Activated effector memory CD4-positive, alpha-beta T cell treated with anti-CD3 and anti-CD28 coated beads, Interleukin-2, amount 50 U/mL, for 16 hours (primary cell): ENCODE measurements around the gene CRISPLD2.
"Not testable (repeated sequence)": the region's sequence is repeated elsewhere in the genome, so short reads cannot be mapped to it uniquely, and the experiment has no call there.

ENCODE experiments used
- DNase-seq: peaks from one replicate; pipeline ENCODE4 v3.0.0-alpha.2; 2020

Gene CRISPLD2

DNA sequence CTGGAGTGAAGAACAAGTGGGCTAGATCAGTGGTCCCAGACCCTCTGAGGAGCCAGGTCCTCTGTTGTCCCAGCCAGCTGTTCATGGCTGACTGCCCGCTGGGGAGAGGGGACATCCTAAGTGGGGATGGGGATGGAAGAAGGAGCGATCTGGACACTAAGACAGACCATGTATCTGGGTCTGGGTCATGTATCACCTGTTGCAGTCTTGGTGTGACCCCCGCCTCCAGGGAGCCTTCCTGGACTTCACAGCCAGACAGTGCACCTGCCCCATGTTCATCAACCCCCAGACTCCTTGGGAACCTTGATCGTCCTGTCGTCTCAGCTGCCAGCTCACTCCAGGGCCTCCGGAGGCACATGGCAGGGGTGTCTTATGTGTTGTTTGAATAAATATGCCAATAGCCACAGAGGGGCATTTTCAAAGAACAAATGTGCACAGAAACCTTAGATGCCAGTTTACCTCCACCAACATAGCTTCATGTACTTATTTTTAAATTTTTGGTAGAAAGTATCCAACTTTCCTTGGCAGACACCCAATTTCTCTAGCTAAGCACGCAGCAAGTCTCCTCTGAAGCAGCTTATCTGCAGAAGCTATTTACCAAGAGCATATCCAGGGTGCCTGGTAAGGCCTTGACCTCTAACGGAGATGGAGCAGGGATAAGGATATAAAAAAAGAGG, 43.2 kb downstream of the CRISPLD2 start:
- DNase-seq: no peak

DNA sequence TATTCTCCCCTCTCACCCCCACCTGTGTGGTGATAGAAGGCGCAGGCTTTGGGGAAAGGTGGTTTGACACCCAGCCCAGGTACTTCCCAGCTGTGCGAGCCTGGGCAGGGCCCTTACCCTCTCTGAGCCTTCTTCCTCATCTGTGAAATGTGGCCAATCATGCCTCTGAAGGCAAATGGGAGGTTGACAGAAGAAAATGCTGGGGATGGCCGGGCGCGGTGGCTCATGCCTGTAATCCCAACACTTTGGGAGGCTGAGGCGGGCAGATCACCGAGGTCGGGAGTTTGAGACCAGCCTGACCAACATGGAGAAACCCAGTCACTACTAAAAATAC, 43.7 kb downstream of the CRISPLD2 start:
- DNase-seq: no peak

DNA sequence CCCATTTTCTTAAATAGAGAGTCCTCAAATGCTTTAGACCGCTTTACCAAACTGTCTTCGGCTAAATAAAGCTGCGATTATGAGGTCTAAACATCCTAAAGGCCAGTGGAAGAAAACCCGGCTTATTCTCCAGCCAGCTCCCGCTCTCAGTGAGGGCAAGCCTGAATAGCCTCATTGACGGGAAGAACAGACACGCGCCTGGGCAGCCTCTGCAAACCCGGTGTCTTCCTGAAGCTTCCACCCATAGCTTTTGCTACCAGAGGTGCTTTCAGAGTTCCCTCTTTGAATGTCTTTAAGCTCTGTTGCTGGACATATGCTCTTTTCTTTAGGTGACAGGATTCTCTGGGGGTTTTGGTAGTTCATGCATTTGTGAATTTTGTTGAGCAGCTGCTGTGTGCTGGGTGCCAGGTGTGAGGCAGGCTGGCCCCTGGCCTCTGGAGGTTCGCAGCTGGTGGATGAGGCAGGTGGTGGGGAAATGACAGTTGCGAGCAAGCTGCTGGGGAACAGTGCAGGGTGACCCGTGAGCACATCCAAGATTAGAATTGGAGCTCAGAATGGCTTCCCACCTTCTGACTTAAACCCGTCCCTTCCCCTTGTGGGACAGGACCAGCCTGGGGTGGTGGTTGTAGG, 44.7 kb downstream of the CRISPLD2 start:
- DNase-seq: no peak

DNA sequence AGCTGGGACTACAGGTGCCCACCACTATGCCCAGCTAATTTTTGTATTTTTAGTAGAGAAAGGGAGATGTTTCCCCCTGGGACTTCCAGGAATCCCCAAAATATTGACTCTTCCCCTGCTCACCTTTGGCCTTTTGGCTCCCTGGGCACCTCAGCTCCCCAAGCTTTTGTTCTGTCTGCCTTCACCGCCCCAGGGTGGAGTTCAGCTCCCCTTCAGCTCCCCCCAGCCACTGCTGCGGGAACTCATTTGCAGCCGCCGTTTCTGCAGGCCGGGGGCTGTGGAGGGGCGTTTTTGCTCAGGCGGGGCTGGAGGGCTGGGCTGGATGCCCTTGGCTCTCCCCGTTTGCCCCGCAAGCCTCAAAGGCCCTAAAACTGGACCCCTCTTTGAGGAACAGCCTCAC, 47.9 kb downstream of the CRISPLD2 start:
- DNase-seq: no peak

DNA sequence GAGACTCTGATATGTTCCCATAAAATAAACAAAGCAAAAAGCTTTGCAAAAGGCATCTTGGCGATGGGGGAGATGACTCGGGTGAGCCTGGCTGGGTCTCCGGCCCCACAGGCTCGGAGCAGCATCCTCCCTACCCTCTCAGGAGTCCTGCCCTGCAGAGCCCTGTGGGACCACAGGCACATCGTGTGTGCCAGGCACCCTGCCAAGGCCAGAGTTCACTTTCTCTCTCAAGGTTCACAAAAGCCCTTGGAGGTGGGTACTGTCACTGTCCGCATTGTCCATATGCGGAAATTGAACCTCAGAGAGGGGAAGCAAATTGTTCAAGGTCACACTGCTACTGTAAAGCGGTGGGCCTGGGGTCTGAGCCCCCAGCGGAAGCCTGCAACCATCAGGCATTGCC, 48.5 kb downstream of the CRISPLD2 start:
- no peak for DNase-seq

DNA sequence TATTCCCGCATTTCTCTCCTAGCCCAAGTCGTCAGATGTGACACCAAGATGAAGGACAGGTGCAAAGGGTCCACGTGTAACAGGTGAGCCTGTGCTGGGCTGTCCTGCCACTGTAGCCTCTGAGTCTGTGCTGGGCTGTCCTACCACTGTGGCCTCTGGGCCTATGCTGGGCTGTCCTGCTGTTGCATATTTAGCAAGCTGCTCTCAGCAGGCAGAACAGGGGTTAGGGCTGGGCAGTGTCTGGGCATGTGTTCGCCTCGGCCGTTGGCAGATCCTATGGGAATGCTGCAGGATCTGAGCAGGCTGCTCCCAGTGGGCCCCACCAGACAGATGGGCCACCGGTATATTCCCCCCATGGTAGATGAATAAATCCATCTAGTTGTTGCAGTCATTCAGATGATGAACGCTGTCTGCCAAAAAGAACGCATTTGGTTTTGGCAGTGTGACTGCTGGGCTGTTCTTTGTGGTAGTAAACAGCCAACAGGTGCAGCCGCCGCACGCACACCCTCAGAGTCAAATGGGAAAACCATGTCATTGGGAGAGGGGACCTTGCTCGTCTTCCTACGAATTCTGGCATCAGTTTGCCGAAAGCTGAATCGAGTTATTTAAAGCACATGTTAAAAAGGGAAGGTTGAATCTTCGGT, 49.2 kb downstream of the CRISPLD2 start:
- DNase-seq: no peak

DNA sequence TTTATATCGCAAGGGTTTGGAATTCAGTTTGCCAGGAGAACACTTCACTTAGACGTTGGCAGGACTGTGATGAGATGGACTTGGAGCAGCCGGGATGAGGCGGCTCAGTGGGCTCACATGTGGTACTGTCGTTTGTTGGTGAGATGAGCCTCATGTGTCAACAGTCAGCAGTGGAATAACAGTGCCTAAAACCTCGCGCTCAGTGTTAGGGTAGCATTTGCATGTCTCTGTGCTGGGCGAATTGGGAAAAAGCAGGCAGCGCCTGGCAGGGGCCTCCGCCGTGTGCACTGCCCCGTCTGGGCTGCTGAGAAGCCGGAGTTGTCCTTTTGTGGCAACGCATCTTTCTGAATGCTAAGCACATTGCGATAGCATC, 49.7 kb downstream of the CRISPLD2 start:
- no peak for DNase-seq

DNA sequence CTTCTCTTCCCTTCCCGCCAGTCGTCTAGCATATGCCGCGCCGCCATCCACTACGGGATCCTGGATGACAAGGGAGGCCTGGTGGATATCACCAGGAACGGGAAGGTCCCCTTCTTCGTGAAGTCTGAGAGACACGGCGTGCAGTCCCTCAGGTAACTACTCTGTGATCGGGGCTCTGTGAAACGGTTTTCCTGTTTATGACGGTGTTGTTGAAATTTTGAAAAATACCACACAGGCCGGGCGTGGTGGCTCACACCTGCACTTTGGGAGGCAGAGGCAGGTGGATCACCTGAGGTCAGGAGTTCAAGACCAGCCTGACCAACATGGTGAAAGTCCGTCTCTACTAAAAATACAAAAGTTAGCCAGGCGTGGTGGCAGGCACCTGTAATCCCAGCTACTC, 53.2 kb downstream of the CRISPLD2 start:
- DNase-seq: not testable (repeated sequence)

DNA sequence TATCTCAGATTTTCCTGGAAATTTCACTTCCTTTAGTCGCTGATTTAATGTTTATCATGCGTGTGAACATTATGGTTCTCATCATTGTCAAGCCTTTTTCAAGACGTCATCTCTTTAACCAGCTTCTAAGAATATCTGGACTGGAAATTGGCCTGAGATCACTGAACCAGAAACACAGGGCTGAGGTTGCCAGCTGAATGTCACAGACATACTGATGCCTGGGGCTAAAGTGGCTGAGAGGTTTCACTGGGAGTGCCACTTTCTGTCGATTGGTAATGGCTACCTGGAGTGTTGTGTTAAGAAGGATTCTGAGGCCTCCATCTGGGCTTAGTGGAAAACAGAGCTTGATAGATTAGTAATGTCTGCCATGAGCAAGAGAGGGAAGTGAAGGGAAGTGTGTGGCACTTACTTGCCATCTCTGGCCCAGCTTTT, 54.2 kb downstream of the CRISPLD2 start:
- no peak for DNase-seq

DNA sequence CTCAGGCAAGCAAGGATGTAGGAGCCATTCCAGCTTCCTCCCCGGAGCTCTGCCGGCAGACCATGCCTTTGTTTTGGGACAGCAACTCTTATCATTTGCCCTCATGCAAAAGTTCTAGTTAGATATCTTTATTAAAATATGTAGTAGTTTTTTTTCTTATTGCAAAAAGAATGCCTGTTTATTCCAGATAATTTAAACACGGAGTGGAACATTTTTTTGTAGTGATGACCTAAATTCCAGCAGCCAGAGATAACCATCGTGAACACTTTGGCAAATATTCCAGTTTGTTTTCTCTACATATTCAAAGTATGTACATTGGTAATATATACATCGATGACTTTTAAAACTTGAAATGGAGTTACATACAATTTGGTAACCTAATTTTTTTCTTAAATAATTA, 54.8 kb downstream of the CRISPLD2 start:
- DNase-seq: no peak

DNA sequence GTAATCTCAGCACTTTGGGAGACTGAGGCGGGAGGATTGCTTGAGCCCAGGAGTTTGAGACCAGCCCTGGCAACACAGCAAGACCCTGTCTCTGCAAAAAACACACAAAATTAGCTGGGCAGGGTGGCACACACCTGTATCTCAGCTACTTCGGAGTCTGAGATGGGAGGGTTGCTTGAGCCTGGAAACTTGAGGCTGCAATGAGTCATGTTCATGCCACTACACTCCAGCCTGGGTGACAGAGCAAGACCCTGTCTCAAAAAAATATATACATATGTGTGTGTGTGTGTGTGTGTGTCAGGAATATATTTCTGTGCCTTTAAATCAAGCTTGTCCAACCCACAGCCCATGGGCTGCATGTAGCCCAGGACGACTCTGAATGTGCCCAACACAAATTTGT, 55.2 kb downstream of the CRISPLD2 start:
- no peak for DNase-seq

DNA sequence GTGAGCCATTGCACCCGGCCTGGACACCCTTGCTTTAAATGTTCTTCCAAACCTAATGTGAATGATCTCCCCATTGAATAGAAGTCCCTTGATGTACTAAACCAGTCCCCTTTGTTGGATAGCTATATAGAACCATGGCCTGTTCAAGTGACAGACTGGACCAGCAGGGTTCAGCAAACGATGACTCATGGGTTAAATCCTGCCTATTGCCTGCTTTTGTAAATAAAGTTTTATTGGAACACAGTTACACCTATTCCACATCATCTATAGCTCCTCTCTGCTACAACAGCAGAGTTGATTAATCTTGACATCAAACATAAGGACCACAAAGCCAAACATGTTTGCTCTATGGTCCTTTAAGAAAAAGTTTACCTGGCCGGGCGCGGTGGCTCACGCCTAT, 56.1 kb downstream of the CRISPLD2 start:
- DNase-seq: no peak

DNA sequence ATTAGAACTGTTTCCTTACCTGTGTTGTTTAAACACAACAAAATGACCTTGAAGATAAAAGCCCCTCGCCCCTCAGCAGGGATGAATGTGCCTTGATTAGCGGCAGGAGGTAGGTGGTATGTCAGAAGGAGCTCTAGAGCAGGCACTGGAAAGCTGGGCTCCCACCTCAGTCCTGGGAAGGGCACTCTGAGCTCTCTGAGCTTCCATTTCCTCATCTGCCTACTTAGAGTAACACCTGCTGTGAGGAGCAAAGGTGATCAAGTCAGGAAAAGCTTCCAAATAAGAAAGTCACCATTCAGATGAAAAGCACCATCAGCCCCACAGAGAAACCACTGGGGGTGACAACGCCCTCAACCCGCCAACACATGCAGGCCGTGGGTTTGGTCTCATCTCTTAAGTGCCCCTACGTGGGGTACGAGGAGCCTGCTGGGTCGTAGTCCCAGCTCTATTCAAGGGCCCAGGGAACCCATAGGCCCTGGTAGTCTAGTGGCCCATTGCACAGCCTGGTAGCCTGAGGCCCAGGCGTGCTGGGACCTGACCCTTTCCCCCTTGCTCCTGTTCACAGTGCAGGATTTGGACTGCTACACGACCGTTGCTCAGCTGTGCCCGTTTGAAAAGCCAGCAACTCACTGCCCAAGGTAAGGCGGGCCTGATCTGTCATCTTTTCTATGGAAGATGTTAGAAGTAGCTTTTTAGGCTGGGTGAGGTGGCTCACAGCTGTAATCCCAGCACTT, 57.3 kb downstream of the CRISPLD2 start:
- DNase-seq: no peak

DNA sequence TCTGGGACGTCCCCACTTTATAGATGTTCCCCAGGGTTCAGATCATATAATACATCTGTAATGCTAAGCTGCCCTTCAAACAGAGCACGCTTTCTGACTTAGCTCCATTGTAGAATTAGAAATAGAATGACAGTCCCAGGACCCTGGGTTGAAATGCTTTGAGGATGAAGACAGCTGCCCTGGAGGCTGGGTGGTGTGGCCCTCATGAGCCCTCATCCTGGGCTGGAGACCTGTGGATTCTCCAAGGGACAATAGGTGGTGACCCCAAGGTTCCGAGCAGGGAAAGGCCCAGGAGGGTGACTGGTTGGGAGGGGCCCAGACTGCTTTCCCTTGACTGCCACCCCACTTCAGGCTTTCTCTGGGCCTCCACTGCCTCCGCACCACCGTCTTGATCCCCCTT, 59.0 kb downstream of the CRISPLD2 start:
- DNase-seq: no peak

DNA sequence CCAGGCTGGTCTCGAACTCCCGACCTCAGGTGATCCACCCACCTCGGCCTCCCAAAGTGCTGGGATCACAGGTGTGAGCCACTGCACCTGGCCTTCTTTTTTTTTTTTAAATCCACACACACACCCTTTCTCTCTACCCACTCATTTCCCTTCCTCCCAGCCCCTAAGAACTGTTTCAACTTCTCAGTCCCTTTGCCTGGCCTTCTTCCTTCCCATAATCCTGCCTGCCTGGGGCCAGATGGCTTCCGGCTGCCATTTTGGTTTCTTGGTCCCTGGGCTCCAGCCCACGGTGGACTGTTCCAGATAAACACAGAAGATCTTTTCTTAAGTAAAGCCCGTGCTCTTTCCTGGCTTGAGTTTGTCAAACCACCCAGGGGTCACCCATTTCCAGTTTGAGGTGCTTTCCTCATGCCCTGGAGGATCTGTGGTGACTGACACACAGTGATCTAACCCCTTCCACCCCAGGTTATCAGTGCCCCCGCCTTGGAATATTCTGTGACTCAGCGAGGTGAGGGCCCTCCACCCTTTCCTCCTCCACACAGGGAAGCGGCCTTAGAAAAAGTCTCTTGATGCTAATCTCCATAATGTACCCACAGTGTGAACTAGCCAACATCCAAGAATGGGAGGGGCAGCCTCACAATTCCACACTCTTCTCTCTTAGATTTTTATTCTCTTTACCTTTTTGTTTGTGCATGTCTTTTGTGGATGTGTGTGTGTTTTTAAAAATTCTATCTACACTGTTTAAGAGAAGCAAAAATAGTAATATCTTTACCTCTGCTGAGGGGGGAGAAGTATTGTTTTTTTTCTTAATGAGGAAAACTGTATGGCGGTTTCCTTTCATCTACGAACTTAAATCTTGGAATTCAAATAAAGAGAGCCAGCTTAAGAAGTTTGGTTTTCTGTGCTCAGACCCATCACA, 60.0 kb downstream of the CRISPLD2 start:
- DNase-seq: no peak

DNA sequence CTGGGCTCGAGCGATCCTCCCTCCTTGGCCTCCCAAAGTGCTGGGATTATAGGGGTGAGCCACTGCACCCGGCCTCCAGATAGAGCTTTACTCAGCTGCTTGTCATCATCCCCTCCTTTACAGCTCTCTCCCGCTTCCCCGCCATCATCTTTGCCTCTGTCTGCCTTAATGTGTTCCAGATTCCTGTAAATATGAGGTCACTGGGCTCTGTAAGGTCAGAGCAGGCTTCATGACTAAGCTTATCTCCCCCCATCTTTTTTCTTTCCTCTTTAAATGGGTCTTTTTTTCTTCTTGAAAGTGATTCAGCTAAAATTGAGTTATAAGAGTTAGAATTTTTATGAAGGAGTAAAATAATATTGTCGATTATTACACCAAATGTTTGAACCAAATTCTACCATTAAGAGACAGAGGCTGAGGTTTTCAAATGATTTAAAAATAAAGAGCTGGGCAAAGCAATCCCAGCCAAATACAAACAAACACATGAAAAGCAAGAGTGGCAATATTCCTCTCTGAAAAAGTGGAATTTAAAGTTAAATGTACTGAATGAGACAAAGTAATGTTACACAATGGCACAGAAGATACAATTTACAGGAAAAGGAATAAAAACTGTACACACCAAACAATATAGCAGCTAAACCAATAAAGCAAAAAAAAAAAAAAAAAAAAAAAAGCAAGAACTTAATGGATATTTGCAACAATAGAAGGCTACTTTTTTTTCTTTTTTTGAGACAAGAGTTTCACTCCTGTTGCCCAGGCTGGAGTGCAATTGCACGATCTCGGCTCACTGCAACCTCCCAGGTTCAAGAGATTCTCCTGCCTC, 62.1 kb downstream of the CRISPLD2 start:
- DNase-seq: no peak

DNA sequence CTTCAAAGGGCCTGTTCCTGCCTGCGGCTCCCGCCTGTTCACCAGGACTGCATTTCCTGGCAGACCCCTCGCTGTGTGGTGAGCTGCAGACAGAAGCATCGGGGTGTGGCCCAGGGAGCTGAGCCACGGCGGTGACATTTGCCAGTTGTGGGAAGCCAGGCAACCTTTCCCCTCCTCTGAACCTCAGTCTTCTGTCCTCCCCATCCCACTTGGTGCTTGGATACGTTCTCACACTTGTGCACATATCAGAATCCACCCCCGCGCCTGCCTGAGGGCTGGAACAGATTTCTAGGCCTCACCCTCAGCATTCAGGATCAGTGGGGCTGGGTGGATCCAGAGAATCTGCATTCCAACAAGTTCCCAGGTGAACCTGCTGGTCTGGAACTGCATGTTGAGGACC, 63.5 kb downstream of the CRISPLD2 start:
- DNase-seq: no peak

DNA sequence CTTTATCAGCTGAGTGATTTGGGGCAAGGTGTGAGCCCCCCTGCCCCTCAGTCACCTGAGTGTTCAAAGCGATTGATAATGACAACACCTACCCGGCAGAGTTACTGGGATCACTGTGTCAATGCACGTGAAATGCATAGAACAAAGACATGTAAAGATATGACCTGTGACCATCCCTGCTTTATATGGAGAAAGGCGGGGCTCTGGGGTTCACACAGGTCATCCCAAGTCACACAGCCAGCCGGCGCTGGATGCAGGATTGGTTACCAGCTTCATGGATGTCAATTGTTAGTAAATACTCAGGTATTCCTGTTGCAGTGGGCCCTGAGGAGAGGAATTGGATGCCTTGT, 64.4 kb downstream of the CRISPLD2 start:
- no peak for DNase-seq

DNA sequence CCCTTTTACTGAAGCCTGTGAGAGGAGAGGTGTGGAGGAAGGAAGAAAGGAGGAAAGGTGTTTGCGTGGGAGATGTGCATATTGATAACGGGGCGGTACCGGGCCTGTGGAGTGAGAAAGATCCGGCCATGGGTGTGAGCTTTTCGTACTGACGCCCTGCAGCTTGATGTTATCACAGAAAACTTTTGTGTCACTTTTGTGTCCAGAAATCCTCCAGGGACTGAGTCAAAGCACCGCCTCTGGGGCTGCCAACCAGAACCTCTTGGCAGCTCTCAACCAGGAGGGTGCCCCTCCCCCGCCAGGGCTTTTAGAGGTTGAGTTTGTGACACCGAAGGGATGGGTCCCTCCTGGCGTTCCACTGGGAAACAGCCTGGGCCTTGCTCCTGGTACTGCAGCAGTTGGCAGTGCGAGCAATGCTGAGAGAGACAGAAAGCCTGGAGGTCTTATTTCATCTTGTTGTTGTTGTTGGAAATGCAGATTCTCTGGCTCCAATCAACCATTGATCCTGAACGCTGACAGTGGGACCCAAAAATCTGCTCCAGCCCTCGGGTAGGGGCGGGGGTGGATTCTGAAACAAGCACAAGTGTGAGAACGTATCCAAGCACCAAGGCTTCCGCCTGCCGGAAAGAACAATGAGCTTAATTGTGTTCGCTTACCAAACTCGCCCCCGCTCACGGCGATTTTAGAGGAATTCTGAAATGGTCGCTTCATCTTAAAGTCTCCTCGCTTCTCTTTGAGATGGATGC, 65.0 kb downstream of the CRISPLD2 start:
- DNase-seq: no peak

DNA sequence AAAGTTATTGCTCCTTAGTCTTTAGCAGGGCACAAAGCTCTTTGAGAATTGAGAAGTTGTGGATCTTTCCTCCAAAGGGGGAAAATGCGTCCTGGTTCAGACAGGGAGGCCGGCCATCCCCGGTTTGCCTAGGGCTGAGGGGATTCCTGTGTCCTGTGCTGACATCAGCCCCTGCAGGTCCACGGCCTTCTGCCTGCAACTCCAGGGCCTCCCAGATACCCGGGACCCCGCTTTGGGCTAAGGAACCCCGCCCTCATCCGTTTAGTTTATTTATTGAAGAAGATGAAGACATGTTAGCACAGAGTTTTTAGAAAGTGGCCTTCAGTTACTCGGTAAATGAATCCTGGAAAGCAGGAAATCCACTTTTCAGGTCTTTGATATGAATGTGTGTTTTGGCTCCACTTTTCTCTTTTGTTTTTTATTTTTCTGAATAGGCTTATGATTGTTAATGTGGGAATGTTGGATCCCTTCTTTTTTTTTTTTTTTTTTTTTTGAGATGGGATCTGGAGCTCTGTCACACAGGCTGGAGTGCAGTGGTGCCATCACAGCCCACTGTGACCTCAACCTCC, 65.6 kb downstream of the CRISPLD2 start:
- no peak for DNase-seq

DNA sequence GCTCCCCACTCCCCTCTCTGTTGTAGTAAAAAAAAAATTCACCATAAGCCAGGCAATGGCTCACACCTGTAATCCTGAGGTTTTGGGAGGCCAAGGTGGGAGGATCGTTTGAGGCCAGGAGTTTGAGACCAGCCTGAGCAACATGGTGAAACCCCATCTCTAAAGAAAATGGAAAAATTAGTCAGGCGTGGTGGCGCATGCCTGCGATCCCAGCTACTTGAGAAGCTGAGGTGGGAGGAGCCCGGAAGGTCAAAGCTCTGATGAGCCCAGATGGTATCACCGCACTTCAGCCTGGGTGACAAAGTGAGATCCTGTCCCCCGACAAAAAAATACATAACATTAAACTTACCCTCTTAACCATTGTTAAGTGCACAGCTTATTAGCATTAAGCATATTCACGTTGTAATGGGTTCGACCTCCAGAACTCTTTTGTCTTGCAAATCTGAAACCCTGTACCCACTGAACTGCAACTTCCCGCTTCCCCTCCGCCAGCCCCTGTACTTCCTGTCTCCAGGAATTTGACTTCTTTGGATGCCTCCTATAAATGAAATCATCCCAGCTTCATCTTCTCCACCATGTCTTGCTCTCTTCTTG, 66.8 kb downstream of the CRISPLD2 start:
- DNase-seq: no peak
